Peyer's patch (tissue), 4 donors: ENCODE measurements around the gene PAPOLG.

ENCODE experiments used
- CTCF ChIP-seq, 6 experiments: fragments of 450-650 bp in 4 of 6; fragments of 200-600 bp in 2 of 6; sonication (generic) in 1 of 6; IDR thresholded peaks; one replicate each; pipeline ENCODE4 v1.5.1; 2017 to 2019; ENCODE audit warnings: antibody characterized with exemption in 6 of 6, mild to moderate bottlenecking in 3 of 6, moderate library complexity in 1 of 6
- POLR2A ChIP-seq, 2 donors: fragments of 450-650 bp; IDR thresholded peaks; one replicate each; pipeline ENCODE4 v1.5.1; 2017; ENCODE audit warnings: antibody characterized with exemption in 2 of 2, mild to moderate bottlenecking in 2 of 2, moderate library complexity in 2 of 2

- no peak for TF ChIP-seq CTCF (IDR thresholded peaks at IDR 0.05)
- no peak for TF ChIP-seq POLR2A (IDR thresholded peaks at IDR 0.05)
Observed at GRCh38 chr2:60825666-60826065, 69.6 kb downstream of the PAPOLG start.
